IPS-NIHi7 (cell line): Measurements from ENCODE around the gene PDE6C.
"Not testable (repeated sequence)": the region's sequence is repeated elsewhere in the genome, so short reads cannot be mapped to it uniquely, and the experiment has no call there.

Source experiments
- DNase-seq: peaks from one replicate; pipeline ENCODE4 v3.0.0; 2012; ENCODE audit warnings: mixed read lengths; ENCODE audit errors: extremely low spot score

PDE6C gene

GRCh38 chr10:93630625-93631557 lies 18.6 kb downstream of the PDE6C start:
- no peak for DNase-seq

- DNase-seq = no peak
Observed at GRCh38 chr10:93639791-93640190, 27.5 kb downstream of the PDE6C start.

- no peak for DNase-seq
Observed at GRCh38 chr10:93652857-93653256, 40.5 kb downstream of the PDE6C start.

GRCh38 chr10:93654201-93654600 lies 41.9 kb downstream of the PDE6C start:
- DNase-seq = no peak

- DNase-seq = no peak
Observed at GRCh38 chr10:93656155-93656554, 43.8 kb downstream of the PDE6C start.

GRCh38 chr10:93657757-93658156 lies 45.4 kb downstream of the PDE6C start:
- no peak for DNase-seq

- DNase-seq = no peak
Observed at GRCh38 chr10:93666030-93666429, 53.7 kb downstream of the PDE6C start.

- no peak for DNase-seq
Observed at GRCh38 chr10:93667795-93668194, 55.5 kb downstream of the PDE6C start.

- no peak for DNase-seq
Observed at GRCh38 chr10:93670372-93670771, 58.0 kb downstream of the PDE6C start.

GRCh38 chr10:93671042-93671441 lies 58.7 kb downstream of the PDE6C start:
- DNase-seq = no peak

- DNase-seq = no peak
Observed at GRCh38 chr10:93672022-93672678, 59.8 kb downstream of the PDE6C start.

- no peak for DNase-seq
Observed at GRCh38 chr10:93672890-93673289, 60.6 kb downstream of the PDE6C start.

- no peak for DNase-seq
Observed at GRCh38 chr10:93673791-93674190, 61.5 kb downstream of the PDE6C start.

- no peak for DNase-seq
Observed at GRCh38 chr10:93678386-93678785, 66.0 kb downstream of the PDE6C start.

GRCh38 chr10:93678805-93679587 lies 66.7 kb downstream of the PDE6C start:
- no peak for DNase-seq

GRCh38 chr10:93680412-93681047 lies 68.2 kb downstream of the PDE6C start:
- no peak for DNase-seq

GRCh38 chr10:93687737-93688136 lies 75.4 kb downstream of the PDE6C start:
- DNase-seq = no peak

- DNase-seq = no peak
Observed at GRCh38 chr10:93695740-93696139, 83.4 kb downstream of the PDE6C start.

- DNase-seq = not testable (repeated sequence)
Observed at GRCh38 chr10:93696582-93696981, 84.2 kb downstream of the PDE6C start.

- no peak for DNase-seq
Observed at GRCh38 chr10:93697207-93697606, 84.9 kb downstream of the PDE6C start.

GRCh38 chr10:93701866-93702209 lies 89.5 kb downstream of the PDE6C start:
- DNase-seq = peak; percentile 15
